HCT116 (cell line): Measurements from ENCODE around the gene SPDYE1. TPM values are rescaled to one million over a fixed set of nuclear protein-coding genes. Genes with fewer than 3 reads are reported as not detected.

Experiments used
- ATAC-seq: fragments of 200-7000 bp; cut with Tn5 transposase; 2 replicates; pipeline ENCODE4 v1.9.1; 2020; ENCODE audit warnings: mild to moderate bottlenecking, moderate library complexity
- BruUV-seq: library from RNA; stranded (reverse); fragments of 400-500 nt; replicated peaks from 2 replicates; lab custom pipeline; 2021; lab: Mats Ljungman, UMichigan
- CTCF ChIA-PET: fragments of 300-600 bp; sonication (Branson Sonifier 250); formaldehyde crosslinking; loops from one replicate; lab custom pipeline; 2021; ENCODE audit warnings: antibody characterized with exemption; lab: Charles Lee
- POLR2A ChIA-PET: fragments of 300-600, 350-600 bp; sonication (Branson Sonifier 250); formaldehyde crosslinking; loops from one replicate; lab custom pipeline; 2021; ENCODE audit warnings: antibody characterized with exemption; lab: Charles Lee
- RAD21 ChIA-PET, 2 experiments: fragments of 300-600 bp; sonication (Branson Sonifier 250); formaldehyde crosslinking; loops; one replicate each; lab custom pipeline; 2023; ENCODE audit warnings: low total read pairs in 2 of 2; ENCODE audit not compliant: uncharacterized antibody in 2 of 2, unreplicated experiment in 2 of 2, low non-redundant PET in 1 of 2; lab: Charles Lee
- DNase-seq: peaks from one replicate; pipeline ENCODE4 v3.0.0-alpha.2; 2010; ENCODE audit warnings: low read depth, low spot score
- H2AFZ ChIP-seq: fragments of 200-600 bp; shearing (Covaris generic), sonication (generic); 2 replicates; pipeline ENCODE4 v1.6.1; 2017; ENCODE audit warnings: low read depth, mixed run types, mixed read lengths, antibody characterized with exemption, low read length; ENCODE audit not compliant: poor library complexity, severe bottlenecking
- H3K27ac ChIP-seq: 2 replicates; pipeline ENCODE4 v1.5.1; 2012; ENCODE audit warnings: low read depth, low read length
- H3K27me3 ChIP-seq: fragments of 200-600 bp; sonication (generic); 2 replicates; pipeline ENCODE4 v1.6.1; 2016; ENCODE audit warnings: mixed run types, low read length, mixed read lengths; ENCODE audit not compliant: insufficient read depth
- H3K36me3 ChIP-seq, 2 experiments: fragments of 200-500 bp in 1 of 2; fragments of 200-600 bp in 1 of 2; sonication (Bioruptor generic) in 1 of 2; sonication (generic) in 1 of 2; 2 replicates each; pipeline versions ENCODE4 v1.5.1 to v1.6.1; 2014 to 2016; ENCODE audit warnings: low read length in 2 of 2, inconsistent platforms in 1 of 2, mixed read lengths in 1 of 2, mixed run types in 1 of 2; ENCODE audit not compliant: insufficient read depth in 2 of 2, control insufficient read depth in 1 of 2
- H3K4me1 ChIP-seq, 2 experiments: fragments of 200-600 bp in 1 of 2; sonication (generic) in 1 of 2; 2 replicates each; pipeline versions ENCODE4 v1.5.1 to v1.6.1; 2012 to 2017; ENCODE audit warnings: low read length in 2 of 2, inconsistent platforms in 1 of 2, mild to moderate bottlenecking in 1 of 2, mixed read lengths in 1 of 2, mixed run types in 1 of 2, moderate library complexity in 1 of 2; ENCODE audit not compliant: insufficient read depth in 2 of 2, control insufficient read depth in 1 of 2
- H3K4me2 ChIP-seq: fragments of 200-600 bp; sonication (generic); 2 replicates; pipeline ENCODE4 v1.6.1; 2017; ENCODE audit warnings: mixed run types, low read length, mixed read lengths
- H3K4me3 ChIP-seq, 2 experiments: fragments of 200-600 bp in 1 of 2; sonication (generic) in 1 of 2; replicated peaks in 1 of 2; 2 replicates each; pipeline ENCODE4 v1.5.1; 2011 to 2016; ENCODE audit warnings: low read length in 2 of 2, control low read depth in 1 of 2, low read depth in 1 of 2, mild to moderate bottlenecking in 1 of 2, mixed read lengths in 1 of 2, mixed run types in 1 of 2
- H3K79me2 ChIP-seq: fragments of 200-600 bp; sonication (generic); 2 replicates; pipeline ENCODE4 v1.6.1; 2017; ENCODE audit warnings: mild to moderate bottlenecking, mixed run types, low read length, moderate library complexity, mixed read lengths; ENCODE audit not compliant: insufficient read depth
- H3K9ac ChIP-seq: fragments of 200-600 bp; sonication (generic); 2 replicates; pipeline ENCODE4 v1.6.1; 2016; ENCODE audit warnings: low read length, mixed read lengths
- H3K9me2 ChIP-seq: fragments of 200-600 bp; sonication (generic), shearing (Covaris generic); 2 replicates; pipeline ENCODE4 v1.6.1; 2017; ENCODE audit warnings: mixed run types, mild to moderate bottlenecking, moderate library complexity; ENCODE audit not compliant: insufficient read depth
- H3K9me3 ChIP-seq, 2 experiments: fragments of 200-500 bp in 1 of 2; fragments of 200-600 bp in 1 of 2; sonication (Bioruptor generic) in 1 of 2; sonication (generic) in 1 of 2; 2 replicates each; pipeline ENCODE4 v1.6.1; 2014 to 2017; ENCODE audit warnings: low read length in 2 of 2, mixed read lengths in 2 of 2, inconsistent platforms in 1 of 2, low read depth in 1 of 2, mild to moderate bottlenecking in 1 of 2, mixed run types in 1 of 2, moderate library complexity in 1 of 2; ENCODE audit not compliant: control insufficient read depth in 1 of 2, insufficient read depth in 1 of 2
- H4K20me1 ChIP-seq: fragments of 200-600 bp; sonication (generic), shearing (Covaris generic); 2 replicates; pipeline ENCODE4 v1.6.1; 2017; ENCODE audit warnings: mixed run types, mild to moderate bottlenecking, moderate library complexity; ENCODE audit not compliant: insufficient read depth
- CBX3 ChIP-seq: IDR thresholded peaks from 2 replicates; pipeline ENCODE4 v1.6.1; 2012; ENCODE audit warnings: low read depth
- CEBPB ChIP-seq: IDR thresholded peaks from 2 replicates; pipeline ENCODE4 v1.6.1; 2012; ENCODE audit warnings: low read depth
- EGR1 ChIP-seq: IDR thresholded peaks from 2 replicates; pipeline ENCODE4 v1.6.1; 2012; ENCODE audit warnings: low read depth
- FOSL1 ChIP-seq: IDR thresholded peaks from 2 replicates; pipeline ENCODE4 v1.6.1; 2012; ENCODE audit warnings: low read depth
- JUND ChIP-seq: IDR thresholded peaks from 2 replicates; pipeline ENCODE4 v1.6.1; 2012
- MAX ChIP-seq: IDR thresholded peaks from 2 replicates; pipeline ENCODE4 v1.6.1; 2012
- RAD21 ChIP-seq: IDR thresholded peaks from 2 replicates; pipeline ENCODE4 v1.6.1; 2012; ENCODE audit warnings: low read depth, mild to moderate bottlenecking
- SIN3A ChIP-seq: IDR thresholded peaks from 2 replicates; pipeline ENCODE4 v1.6.1; 2012; ENCODE audit warnings: low read depth
- SP1 ChIP-seq: IDR thresholded peaks from 2 replicates; pipeline ENCODE4 v1.6.1; 2012; ENCODE audit warnings: low read depth
- YY1 ChIP-seq: IDR thresholded peaks from 2 replicates; pipeline ENCODE4 v1.6.1; 2011; ENCODE audit warnings: low read length, low read depth, moderate library complexity, mild to moderate bottlenecking; ENCODE audit not compliant: insufficient replicate concordance; ENCODE audit errors: extremely low read depth
- ZNF274 ChIP-seq: fragments of 200-500 bp; sonication (Bioruptor generic); IDR thresholded peaks from 2 replicates; pipeline ENCODE4 v1.6.1; 2014; ENCODE audit warnings: mild to moderate bottlenecking, low read depth, low read length, inconsistent platforms
- intact Hi-C: fragments of 100-400 bp; cut with micrococcal nuclease; formaldehyde crosslinking; loops from 2 replicates; pipeline ENCODE4 v1.10.0; 2022
- total RNA-seq: library from RNA; stranded (reverse); gene quantifications from one replicate; pipeline ENCODE4 v1.2.1, GENCODE V29; 2021; ENCODE audit not compliant: unreplicated experiment
- TF ChIP-seq, protein P1 (sequence below): IDR thresholded peaks from 2 replicates; pipeline ENCODE4 v1.6.1; 2012; ENCODE audit warnings: low read depth
- TF ChIP-seq, protein P2 (sequence below), 3 experiments: fragments of 200-600 bp in 1 of 3; sonication (generic) in 1 of 3; IDR thresholded peaks in 2 of 3; conservative IDR thresholded peaks in 1 of 3; 2 replicates each; pipeline ENCODE4 v1.5.1; 2012 to 2017; ENCODE audit warnings: low read depth in 2 of 3, low read length in 2 of 3, antibody characterized with exemption in 1 of 3, borderline replicate concordance in 1 of 3, control low read depth in 1 of 3, mild to moderate bottlenecking in 1 of 3, mixed read lengths in 1 of 3, mixed run types in 1 of 3, moderate library complexity in 1 of 3; ENCODE audit not compliant: insufficient read depth in 1 of 3

SPDYE1 gene
- total RNA-seq, 1 experiment from 2014 or later = not detected

GRCh38 chr7:44043902-44044301 is 46.2 kb downstream of the SPDYE1 start:
- RAD21 ChIA-PET = interaction anchor here in 1 of 2 experiments (1.3 kb wide), 1 partner anchor 24 kb away, joined by 4 read pairs; no protein-coding TSS in a partner anchor
- Histone ChIP-seq H3K9ac (peak overlapping the region; percentile 84), H2AFZ (no peak overlapping the region), H3K9me3 (no peaks in the 10 kb centered on the region), H4K20me1 (no peaks in the 10 kb centered on the region), H3K36me3 (peaks cover 0 to 3% of the 10 kb centered on the region in 2 experiments; a peak in 1 of 4 replicates), H3K27ac (peak overlapping the region; percentile 80), H3K4me3 (peak overlapping the region; percentile 90 to 97), H3K4me1 (peaks cover 4 to 22% of the 10 kb centered on the region in 2 experiments; a peak in 2 of 4 replicates), H3K79me2 (peaks cover 42% of the 10 kb centered on the region), H3K4me2 (peak overlapping the region; percentile 91), H3K27me3 (no peaks in the 10 kb centered on the region), H3K9me2 (no peaks in the 10 kb centered on the region)
- BruUV-seq = TSS peak; percentile 92
- no peak for TF ChIP-seq ZNF274
- no peak for TF ChIP-seq SP1
- TF ChIP-seq, protein P1, sequence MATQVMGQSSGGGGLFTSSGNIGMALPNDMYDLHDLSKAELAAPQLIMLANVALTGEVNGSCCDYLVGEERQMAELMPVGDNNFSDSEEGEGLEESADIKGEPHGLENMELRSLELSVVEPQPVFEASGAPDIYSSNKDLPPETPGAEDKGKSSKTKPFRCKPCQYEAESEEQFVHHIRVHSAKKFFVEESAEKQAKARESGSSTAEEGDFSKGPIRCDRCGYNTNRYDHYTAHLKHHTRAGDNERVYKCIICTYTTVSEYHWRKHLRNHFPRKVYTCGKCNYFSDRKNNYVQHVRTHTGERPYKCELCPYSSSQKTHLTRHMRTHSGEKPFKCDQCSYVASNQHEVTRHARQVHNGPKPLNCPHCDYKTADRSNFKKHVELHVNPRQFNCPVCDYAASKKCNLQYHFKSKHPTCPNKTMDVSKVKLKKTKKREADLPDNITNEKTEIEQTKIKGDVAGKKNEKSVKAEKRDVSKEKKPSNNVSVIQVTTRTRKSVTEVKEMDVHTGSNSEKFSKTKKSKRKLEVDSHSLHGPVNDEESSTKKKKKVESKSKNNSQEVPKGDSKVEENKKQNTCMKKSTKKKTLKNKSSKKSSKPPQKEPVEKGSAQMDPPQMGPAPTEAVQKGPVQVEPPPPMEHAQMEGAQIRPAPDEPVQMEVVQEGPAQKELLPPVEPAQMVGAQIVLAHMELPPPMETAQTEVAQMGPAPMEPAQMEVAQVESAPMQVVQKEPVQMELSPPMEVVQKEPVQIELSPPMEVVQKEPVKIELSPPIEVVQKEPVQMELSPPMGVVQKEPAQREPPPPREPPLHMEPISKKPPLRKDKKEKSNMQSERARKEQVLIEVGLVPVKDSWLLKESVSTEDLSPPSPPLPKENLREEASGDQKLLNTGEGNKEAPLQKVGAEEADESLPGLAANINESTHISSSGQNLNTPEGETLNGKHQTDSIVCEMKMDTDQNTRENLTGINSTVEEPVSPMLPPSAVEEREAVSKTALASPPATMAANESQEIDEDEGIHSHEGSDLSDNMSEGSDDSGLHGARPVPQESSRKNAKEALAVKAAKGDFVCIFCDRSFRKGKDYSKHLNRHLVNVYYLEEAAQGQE = no peak
- TF ChIP-seq JUND = no peak
- TF ChIP-seq SIN3A = no peak
- TF ChIP-seq YY1 = no peak
- TF ChIP-seq CBX3 = no peak
- no peak for TF ChIP-seq MAX
- TF ChIP-seq, protein P2, sequence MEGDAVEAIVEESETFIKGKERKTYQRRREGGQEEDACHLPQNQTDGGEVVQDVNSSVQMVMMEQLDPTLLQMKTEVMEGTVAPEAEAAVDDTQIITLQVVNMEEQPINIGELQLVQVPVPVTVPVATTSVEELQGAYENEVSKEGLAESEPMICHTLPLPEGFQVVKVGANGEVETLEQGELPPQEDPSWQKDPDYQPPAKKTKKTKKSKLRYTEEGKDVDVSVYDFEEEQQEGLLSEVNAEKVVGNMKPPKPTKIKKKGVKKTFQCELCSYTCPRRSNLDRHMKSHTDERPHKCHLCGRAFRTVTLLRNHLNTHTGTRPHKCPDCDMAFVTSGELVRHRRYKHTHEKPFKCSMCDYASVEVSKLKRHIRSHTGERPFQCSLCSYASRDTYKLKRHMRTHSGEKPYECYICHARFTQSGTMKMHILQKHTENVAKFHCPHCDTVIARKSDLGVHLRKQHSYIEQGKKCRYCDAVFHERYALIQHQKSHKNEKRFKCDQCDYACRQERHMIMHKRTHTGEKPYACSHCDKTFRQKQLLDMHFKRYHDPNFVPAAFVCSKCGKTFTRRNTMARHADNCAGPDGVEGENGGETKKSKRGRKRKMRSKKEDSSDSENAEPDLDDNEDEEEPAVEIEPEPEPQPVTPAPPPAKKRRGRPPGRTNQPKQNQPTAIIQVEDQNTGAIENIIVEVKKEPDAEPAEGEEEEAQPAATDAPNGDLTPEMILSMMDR (IDR thresholded peaks at IDR 0.05 in 2 of 3, conservative IDR thresholded peaks at IDR 0.05 in 1 of 3; ENCODE audit: borderline replicate concordance in 1 of 3, insufficient read depth in 1 of 3, low read depth in 2 of 3, low read length in 2 of 3) = no peak
- no peak for TF ChIP-seq FOSL1
- TF ChIP-seq CEBPB = no peak
- no peak for TF ChIP-seq RAD21
- no peak for TF ChIP-seq EGR1
- CTCF ChIA-PET = interaction anchor here (1.0 kb wide), 1 partner anchor 24 kb away, joined by 5 read pairs; no protein-coding TSS in a partner anchor
- intact Hi-C loops = loop anchor here (1.0 kb wide), 1 partner anchor 25 kb away; no protein-coding TSS in a partner anchor
- POLR2A ChIA-PET = interaction anchor here (0.8 kb wide), 1 partner anchor 37 kb away, joined by 3 read pairs; no protein-coding TSS in a partner anchor
- DNase-seq (no peak), ATAC-seq (no peak)
